CD4-positive, CD25-positive, alpha-beta regulatory T cell (primary cell): ENCODE data around the gene MAGI2. TPM values are rescaled to one million over a fixed set of nuclear protein-coding genes. Genes with fewer than 3 reads are reported as not detected.

Experiments used
- ATAC-seq, 2 donors: fragments of 150-1000 bp; cut with Tn5 transposase; one replicate each; pipeline ENCODE4 v1.10.0; 2021; ENCODE audit warnings: low read depth in 2 of 2, moderate number of reproducible peaks in 2 of 2, moderate library complexity in 1 of 2
- DNase-seq, 3 donors: peaks; one replicate each; pipeline versions ENCODE4 v3.0.0 to v3.0.0-alpha.2; 2012 to 2022; ENCODE audit warnings: mixed read lengths in 1 of 3
- H3K27ac ChIP-seq: one replicate; pipeline ENCODE4 v1.7.0; 2013; ENCODE audit warnings: mild to moderate bottlenecking, low read length; ENCODE audit not compliant: insufficient read depth, poor library complexity, severe bottlenecking
- H3K27me3 ChIP-seq: one replicate; pipeline ENCODE4 v1.7.0; 2013; ENCODE audit warnings: low read length; ENCODE audit not compliant: control insufficient read depth, insufficient read depth
- H3K36me3 ChIP-seq: one replicate; pipeline ENCODE4 v1.7.0; 2013; ENCODE audit warnings: mild to moderate bottlenecking, low read length, moderate library complexity; ENCODE audit not compliant: control insufficient read depth, insufficient read depth
- H3K4me1 ChIP-seq: 2 replicates; pipeline ENCODE4 v1.7.0; 2013; ENCODE audit warnings: mild to moderate bottlenecking, low read length; ENCODE audit not compliant: insufficient read depth, control insufficient read depth, poor library complexity, severe bottlenecking
- H3K4me3 ChIP-seq: one replicate; pipeline ENCODE4 v1.7.0; 2013; ENCODE audit warnings: low read depth, mild to moderate bottlenecking, low read length, moderate library complexity
- H3K9me3 ChIP-seq, 2 experiments: 1 replicate in 1 of 2; 2 replicates in 1 of 2; pipeline ENCODE4 v1.7.0; 2013; ENCODE audit warnings: low read length in 2 of 2, mild to moderate bottlenecking in 1 of 2, moderate library complexity in 1 of 2; ENCODE audit not compliant: control insufficient read depth in 2 of 2
- H3K27ac Mint-ChIP-seq, 3 donors: one replicate each; pipeline ENCODE4 v1.8.0; 2020 to 2022; ENCODE audit warnings: mild to moderate bottlenecking in 3 of 3, mixed read lengths in 3 of 3, moderate library complexity in 2 of 3
- H3K27me3 Mint-ChIP-seq: one replicate; pipeline ENCODE4 v1.8.0; 2022; ENCODE audit warnings: mild to moderate bottlenecking, mixed read lengths
- H3K36me3 Mint-ChIP-seq: one replicate; pipeline ENCODE4 v1.8.0; 2020; ENCODE audit warnings: mixed read lengths
- H3K4me1 Mint-ChIP-seq, 4 donors: one replicate each; pipeline ENCODE4 v1.8.0; 2020 to 2022; ENCODE audit warnings: mixed read lengths in 4 of 4, mild to moderate bottlenecking in 1 of 4
- H3K4me3 Mint-ChIP-seq, 4 donors: one replicate each; pipeline ENCODE4 v1.8.0; 2020 to 2022; ENCODE audit warnings: mild to moderate bottlenecking in 4 of 4, mixed read lengths in 4 of 4, moderate library complexity in 3 of 4
- H3K9me3 Mint-ChIP-seq, 7 donors: one replicate each; pipeline ENCODE4 v1.8.0; 2020 to 2022; ENCODE audit warnings: mixed read lengths in 7 of 7, mild to moderate bottlenecking in 3 of 7, moderate library complexity in 2 of 7
- polyA plus RNA-seq, 4 donors: library from polyadenylated mRNA; unstranded; fragments of 300-500 nt; fragmentation: Illumina TruSeq; gene quantifications; one replicate each; pipeline ENCODE4 v1.2.3, GENCODE V29; 2021
- total RNA-seq: library from RNA; stranded (reverse); gene quantifications from one replicate; pipeline ENCODE4 v1.2.3, GENCODE V29; 2022

The MAGI2 gene
- total and polyA plus RNA-seq, 5 donors from 2014 or later = not detected

- Mint-ChIP-seq H3K36me3 (no peaks in the 10 kb centered on the region), H3K27ac (no peak overlapping the region), H3K27me3 (no peaks in the 10 kb centered on the region), H3K4me1 (peaks cover 0 to 4% (median 0%) of the 10 kb centered on the region in 4 donors), H3K4me3 (no peak overlapping the region), H3K9me3 (peaks cover 0 to 9% (median 3%) of the 10 kb centered on the region in 7 donors)
- H3K27me3 ChIP-seq = no peaks in the 10 kb centered on the region
- no peak overlapping the region for H3K27ac ChIP-seq
- H3K9me3 ChIP-seq = no peaks in the 10 kb centered on the region
- H3K4me1 ChIP-seq = no peaks in the 10 kb centered on the region
- DNase-seq (no peak), ATAC-seq (no peak)
- no peak overlapping the region for H3K4me3 ChIP-seq
- no peaks in the 10 kb centered on the region for H3K36me3 ChIP-seq
Measured at GRCh38 chr7:78780560-78780959, 672.9 kb downstream of the MAGI2 start.

- Mint-ChIP-seq H3K27me3 (no peaks in the 10 kb centered on the region), H3K4me3 (no peak overlapping the region), H3K4me1 (peaks cover 0 to 4% (median 0%) of the 10 kb centered on the region in 4 donors), H3K36me3 (no peaks in the 10 kb centered on the region), H3K9me3 (peaks cover 0 to 9% (median 3%) of the 10 kb centered on the region in 7 donors), H3K27ac (no peak overlapping the region)
- DNase-seq = no peak
- ATAC-seq = no peak
- H3K9me3 ChIP-seq = no peaks in the 10 kb centered on the region
- H3K4me3 ChIP-seq = no peak overlapping the region
- no peak overlapping the region for H3K27ac ChIP-seq
- no peaks in the 10 kb centered on the region for H3K36me3 ChIP-seq
- H3K4me1 ChIP-seq = no peaks in the 10 kb centered on the region
- no peaks in the 10 kb centered on the region for H3K27me3 ChIP-seq
Measured at GRCh38 chr7:78779788-78780187, 673.7 kb downstream of the MAGI2 start.

GRCh38 chr7:78777829-78778228 is 675.6 kb downstream of the MAGI2 start:
- Mint-ChIP-seq H3K27ac (no peak overlapping the region), H3K4me1 (peaks cover 0 to 4% (median 0%) of the 10 kb centered on the region in 4 donors), H3K4me3 (no peak overlapping the region), H3K9me3 (peaks cover 0 to 4% (median 2%) of the 10 kb centered on the region in 7 donors), H3K27me3 (no peaks in the 10 kb centered on the region), H3K36me3 (no peaks in the 10 kb centered on the region)
- H3K4me1 ChIP-seq = no peaks in the 10 kb centered on the region
- H3K36me3 ChIP-seq = no peaks in the 10 kb centered on the region
- no peaks in the 10 kb centered on the region for H3K9me3 ChIP-seq
- DNase-seq (no peak), ATAC-seq (no peak)
- no peaks in the 10 kb centered on the region for H3K27me3 ChIP-seq
- H3K4me3 ChIP-seq = no peak overlapping the region
- H3K27ac ChIP-seq = no peak overlapping the region

DNA sequence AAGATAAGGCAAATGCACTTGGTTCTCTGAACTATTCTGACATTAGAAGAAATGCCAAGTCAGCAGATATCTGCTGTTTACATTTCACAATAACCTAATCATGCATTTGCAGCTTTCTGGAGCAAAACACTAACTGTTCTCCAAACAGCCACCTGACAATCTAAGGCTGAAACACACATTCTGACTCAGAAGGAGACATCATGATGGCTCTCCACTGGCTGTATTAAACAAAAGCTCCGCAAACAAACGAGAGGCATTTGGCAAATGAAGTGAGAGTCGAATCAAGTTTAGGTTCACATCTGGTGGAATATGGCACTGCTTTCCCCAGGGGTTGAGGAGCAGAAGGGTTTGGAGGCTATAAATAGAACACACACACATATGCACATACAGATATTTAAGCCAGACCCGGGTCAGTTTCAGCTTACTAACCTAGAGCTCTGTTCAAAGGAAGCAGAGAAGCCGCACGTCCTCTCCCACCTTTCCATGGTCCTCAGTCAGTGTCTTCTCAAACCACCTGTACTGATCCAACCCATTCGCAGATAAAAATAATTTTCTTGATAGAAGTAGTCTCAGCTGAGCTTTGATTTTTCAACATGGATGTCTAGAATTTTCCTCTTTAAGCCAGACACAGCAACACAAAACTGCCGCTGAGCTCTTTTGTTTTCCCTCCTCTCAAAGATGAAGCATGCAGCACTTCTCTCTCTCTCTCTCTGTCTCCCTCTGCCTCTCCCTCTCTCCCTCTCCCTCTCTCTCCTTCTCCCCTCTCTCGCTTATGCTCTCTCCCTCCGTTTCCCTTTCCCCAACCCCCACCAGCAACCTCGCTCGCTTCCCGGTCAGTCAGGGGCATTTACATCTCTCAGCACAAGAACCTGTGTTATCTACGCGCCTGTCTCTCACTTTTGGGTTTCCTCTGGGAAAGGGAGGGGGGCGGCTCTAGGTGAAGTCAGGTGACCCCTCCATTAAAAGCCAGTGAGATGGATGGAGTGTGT is 682.8 kb downstream of the MAGI2 start:
- ATAC-seq (no peak), DNase-seq (no peak)
- Mint-ChIP-seq H3K9me3 (peaks cover 0 to 5% (median 1%) of the 10 kb centered on the region in 7 donors), H3K4me3 (no peak overlapping the region), H3K27ac (no peak overlapping the region), H3K4me1 (no peaks in the 10 kb centered on the region), H3K36me3 (no peaks in the 10 kb centered on the region), H3K27me3 (no peaks in the 10 kb centered on the region)
- Histone ChIP-seq H3K4me1 (no peaks in the 10 kb centered on the region), H3K9me3 (no peaks in the 10 kb centered on the region), H3K4me3 (no peak overlapping the region), H3K36me3 (no peaks in the 10 kb centered on the region), H3K27ac (no peak overlapping the region), H3K27me3 (no peaks in the 10 kb centered on the region)

DNA sequence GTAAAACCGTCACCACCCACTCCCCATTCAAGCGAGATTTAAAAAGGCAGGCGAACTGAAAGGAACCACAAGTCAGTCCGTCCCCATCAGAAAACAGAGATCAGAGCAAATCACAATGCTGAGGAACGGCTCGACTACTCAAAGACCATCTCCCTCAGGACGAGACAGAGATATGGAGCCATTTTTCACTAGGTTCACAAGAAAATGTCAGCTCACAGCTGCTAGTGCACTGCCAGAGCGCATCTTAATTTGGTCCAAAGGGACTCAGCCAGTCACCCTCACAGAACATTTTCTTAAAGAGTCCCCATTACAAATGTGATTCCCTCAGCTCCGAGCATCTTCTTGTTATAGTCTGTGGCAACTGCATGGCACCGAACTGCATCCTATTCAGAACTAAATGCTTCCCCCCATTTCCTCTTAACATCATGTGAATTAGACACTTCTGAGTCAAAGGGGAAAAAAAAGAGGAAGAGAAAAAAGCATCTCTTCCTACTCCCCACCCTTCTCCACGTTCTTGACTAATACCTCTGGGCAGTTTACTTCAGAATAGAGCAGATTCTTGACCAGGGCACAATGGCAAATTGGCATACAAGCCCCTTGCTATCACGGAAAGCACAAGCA is 683.9 kb downstream of the MAGI2 start:
- Mint-ChIP-seq H3K36me3 (no peaks in the 10 kb centered on the region), H3K4me3 (no peak overlapping the region), H3K9me3 (peaks cover 0 to 5% (median 2%) of the 10 kb centered on the region in 7 donors), H3K27me3 (no peaks in the 10 kb centered on the region), H3K4me1 (no peaks in the 10 kb centered on the region), H3K27ac (no peak overlapping the region)
- Histone ChIP-seq H3K4me3 (no peak overlapping the region), H3K36me3 (no peaks in the 10 kb centered on the region), H3K4me1 (no peaks in the 10 kb centered on the region), H3K9me3 (no peaks in the 10 kb centered on the region), H3K27me3 (no peaks in the 10 kb centered on the region), H3K27ac (no peak overlapping the region)
- ATAC-seq (no peak), DNase-seq (no peak)

DNA sequence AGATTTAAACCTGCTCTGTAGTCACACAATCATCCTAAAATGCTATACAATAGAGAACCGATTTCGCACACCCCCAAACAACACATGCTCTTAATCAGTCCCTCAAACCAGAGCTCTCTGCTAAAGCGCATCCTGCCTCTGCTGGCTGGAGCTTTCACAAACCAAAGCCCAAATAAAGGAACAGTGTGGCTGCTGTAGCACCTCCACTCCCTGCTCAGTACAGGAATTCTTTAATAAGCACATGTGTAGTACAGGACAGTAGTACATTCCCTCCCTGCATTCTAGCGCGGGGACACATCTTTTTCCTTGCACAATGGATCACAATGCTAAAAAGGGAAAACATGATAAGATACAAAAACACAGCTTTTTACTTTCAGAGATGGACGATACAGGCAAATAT is 684.6 kb downstream of the MAGI2 start:
- ATAC-seq = no peak
- Histone ChIP-seq H3K4me1 (no peaks in the 10 kb centered on the region), H3K27me3 (no peaks in the 10 kb centered on the region), H3K36me3 (no peaks in the 10 kb centered on the region), H3K27ac (no peak overlapping the region), H3K4me3 (no peak overlapping the region), H3K9me3 (no peaks in the 10 kb centered on the region)
- Mint-ChIP-seq H3K9me3 (peaks cover 0 to 5% (median 2%) of the 10 kb centered on the region in 7 donors), H3K27ac (no peak overlapping the region), H3K36me3 (no peaks in the 10 kb centered on the region), H3K4me3 (no peak overlapping the region), H3K4me1 (no peaks in the 10 kb centered on the region), H3K27me3 (no peaks in the 10 kb centered on the region)
- DNase-seq = no peak

DNA sequence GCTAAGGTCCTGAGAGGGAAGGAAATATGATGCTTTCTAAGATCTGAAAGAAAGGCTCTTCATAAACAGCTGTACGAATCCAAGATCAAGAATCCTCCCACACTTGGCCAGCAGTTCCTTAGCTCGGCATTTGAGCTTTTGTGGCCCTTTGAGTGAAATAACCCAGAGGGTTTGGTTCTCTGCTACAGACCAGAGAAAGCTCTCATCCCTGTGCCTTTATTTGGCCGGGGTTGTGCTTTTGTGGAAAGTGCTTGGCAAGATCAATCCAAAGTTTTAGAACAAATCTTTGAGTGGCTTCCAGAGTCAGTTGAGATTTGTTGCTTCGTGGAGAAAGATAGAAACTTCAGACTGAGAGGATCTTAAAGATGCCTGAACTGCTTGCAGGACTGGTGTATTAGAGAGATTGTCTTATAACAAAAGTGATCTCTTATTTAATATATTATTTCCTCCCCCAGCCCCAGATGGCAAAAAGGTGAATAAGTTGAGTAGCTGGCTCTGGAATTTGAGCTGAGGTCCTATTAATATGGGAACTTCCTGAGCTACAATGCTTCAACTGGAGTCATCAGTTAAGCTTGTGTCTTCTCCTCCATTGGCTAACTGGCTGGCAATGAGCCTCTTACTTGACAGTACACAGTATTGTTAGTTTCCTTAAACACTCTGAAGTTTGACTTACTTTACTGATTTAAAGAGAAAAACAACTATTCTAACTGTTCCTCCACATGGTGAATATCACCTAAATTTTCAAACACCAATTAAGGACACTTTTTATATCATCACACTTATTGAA is 687.3 kb downstream of the MAGI2 start:
- Mint-ChIP-seq H3K4me3 (no peak overlapping the region), H3K4me1 (no peaks in the 10 kb centered on the region), H3K9me3 (peaks cover 0 to 5% (median 2%) of the 10 kb centered on the region in 7 donors), H3K36me3 (no peaks in the 10 kb centered on the region), H3K27me3 (no peaks in the 10 kb centered on the region), H3K27ac (no peak overlapping the region)
- H3K4me3 ChIP-seq = no peak overlapping the region
- DNase-seq (no peak), ATAC-seq (no peak)
- H3K36me3 ChIP-seq = no peaks in the 10 kb centered on the region
- no peaks in the 10 kb centered on the region for H3K27me3 ChIP-seq
- no peaks in the 10 kb centered on the region for H3K4me1 ChIP-seq
- no peak overlapping the region for H3K27ac ChIP-seq
- H3K9me3 ChIP-seq = no peaks in the 10 kb centered on the region
